ENCODE data around the gene CDH4. TPM values are rescaled to one million over a fixed set of nuclear protein-coding genes. Genes with fewer than 3 reads are reported as not detected.

CDH4 gene
- total RNA-seq, 4 donors from 2014 or later = 0.13 to 0.38 (median 0.21) TPM; not detected in 1

DNA sequence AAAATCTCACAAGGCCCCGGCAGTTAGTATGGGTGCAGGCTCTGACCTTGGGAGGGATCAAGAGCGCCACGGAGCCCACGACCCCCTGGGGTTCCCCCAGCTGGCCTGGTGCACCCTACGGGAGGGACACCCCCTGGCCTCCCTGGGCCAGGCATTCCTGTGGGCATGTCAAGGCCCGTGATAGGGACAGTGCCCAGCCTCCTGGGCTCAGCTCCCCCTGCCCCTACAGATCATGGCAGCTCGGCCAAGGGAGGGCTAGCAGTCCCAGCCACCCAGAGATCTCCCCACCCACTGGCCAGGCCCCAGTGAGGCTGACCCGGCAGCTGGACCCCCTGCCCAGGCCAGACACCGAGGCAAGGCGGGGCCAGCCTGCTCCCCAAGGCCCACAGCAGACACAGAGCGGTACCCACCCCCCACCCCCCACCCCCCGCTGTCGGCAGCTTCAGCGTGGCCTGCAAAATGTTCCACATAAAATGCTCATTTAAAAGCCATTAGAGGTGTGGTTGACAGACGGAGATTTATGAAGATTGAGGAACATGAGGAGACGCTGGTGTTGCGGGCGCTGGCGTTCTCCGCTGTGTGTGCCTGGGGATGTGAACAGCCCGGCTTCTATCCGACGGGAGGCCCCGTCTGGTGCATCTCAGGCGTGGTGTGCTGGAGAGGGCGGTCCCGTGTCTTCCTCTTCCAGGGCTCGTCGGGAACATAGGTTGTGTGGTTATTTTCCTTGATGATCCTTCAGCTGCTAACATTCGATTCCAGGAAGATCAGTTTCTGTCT, 625.1 kb downstream of the CDH4 start:
- intact Hi-C loops (cut with DNase I) = no loop called here
- no peaks in the 10 kb centered on the region for H3K9me3 ChIP-seq

DNA sequence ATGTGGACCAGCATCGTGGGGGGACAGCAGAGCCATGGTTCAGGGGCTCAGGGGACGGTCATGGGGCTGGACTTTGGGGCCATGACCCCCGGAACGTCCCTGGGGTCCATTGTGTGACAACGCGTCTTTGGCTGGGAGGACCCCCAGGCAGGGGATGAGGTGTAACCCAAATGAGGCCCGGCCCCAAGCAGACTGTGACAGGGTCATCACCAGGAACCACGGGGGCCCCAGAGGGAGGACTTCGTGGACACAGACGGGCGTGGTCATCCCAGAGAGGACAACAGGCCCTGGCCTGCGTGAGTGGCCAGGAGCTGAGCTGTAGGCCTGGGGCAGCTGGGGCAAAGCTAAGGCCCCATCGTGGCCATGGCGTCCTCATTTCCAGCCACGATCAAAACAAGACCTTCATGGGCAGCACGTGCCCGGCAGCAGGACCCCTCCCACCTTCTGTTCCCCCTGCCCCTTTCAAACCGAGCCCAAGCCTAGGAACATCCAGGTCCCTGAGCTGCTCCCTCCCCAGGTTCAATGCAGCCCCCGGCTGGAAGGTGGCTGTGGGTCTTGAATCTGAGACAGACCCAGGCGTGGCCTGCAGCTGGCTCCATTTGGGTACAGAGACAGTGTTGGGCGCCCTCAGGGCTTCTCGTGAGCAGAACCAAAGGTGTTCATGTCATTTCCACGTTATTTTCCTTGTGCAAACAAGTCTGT, 625.9 kb downstream of the CDH4 start:
- no peak for TF ChIP-seq POLR2A (IDR thresholded peaks at IDR 0.05)
- TF ChIP-seq, protein P1, sequence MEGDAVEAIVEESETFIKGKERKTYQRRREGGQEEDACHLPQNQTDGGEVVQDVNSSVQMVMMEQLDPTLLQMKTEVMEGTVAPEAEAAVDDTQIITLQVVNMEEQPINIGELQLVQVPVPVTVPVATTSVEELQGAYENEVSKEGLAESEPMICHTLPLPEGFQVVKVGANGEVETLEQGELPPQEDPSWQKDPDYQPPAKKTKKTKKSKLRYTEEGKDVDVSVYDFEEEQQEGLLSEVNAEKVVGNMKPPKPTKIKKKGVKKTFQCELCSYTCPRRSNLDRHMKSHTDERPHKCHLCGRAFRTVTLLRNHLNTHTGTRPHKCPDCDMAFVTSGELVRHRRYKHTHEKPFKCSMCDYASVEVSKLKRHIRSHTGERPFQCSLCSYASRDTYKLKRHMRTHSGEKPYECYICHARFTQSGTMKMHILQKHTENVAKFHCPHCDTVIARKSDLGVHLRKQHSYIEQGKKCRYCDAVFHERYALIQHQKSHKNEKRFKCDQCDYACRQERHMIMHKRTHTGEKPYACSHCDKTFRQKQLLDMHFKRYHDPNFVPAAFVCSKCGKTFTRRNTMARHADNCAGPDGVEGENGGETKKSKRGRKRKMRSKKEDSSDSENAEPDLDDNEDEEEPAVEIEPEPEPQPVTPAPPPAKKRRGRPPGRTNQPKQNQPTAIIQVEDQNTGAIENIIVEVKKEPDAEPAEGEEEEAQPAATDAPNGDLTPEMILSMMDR (IDR thresholded peaks at IDR 0.05) = no peak
- no peak for DNase-seq
- intact Hi-C loops (cut with DNase I) = no loop called here
- Histone ChIP-seq H3K9me3 (no peaks in the 10 kb centered on the region), H3K27me3 (peaks cover 0 to 59% (median 0%) of the 10 kb centered on the region in 4 donors), H3K4me1 (peaks cover 0 to 5% (median 0%) of the 10 kb centered on the region in 3 donors), H3K36me3 (no peaks in the 10 kb centered on the region), H3K4me3 (no peak overlapping the region), H3K27ac (no peak overlapping the region)
- 72 to 77% methylated on average over 5 to 16 of the region's 23 CpGs for WGBS, 2 donors

More for the DNA sequence above, 625.1 kb downstream of the CDH4 start:
- H3K36me3 ChIP-seq = no peaks in the 10 kb centered on the region
- no peak overlapping the region for H3K27ac ChIP-seq
- peaks cover 0 to 5% (median 0%) of the 10 kb centered on the region in 3 donors for H3K4me1 ChIP-seq
- H3K27me3 ChIP-seq = peaks cover 0 to 51% (median 0%) of the 10 kb centered on the region in 4 donors
- WGBS, 2 donors = 74 to 86% methylated on average over 9 to 10 of the region's 30 CpGs
- TF ChIP-seq POLR2A (IDR thresholded peaks at IDR 0.05) = no peak
- TF ChIP-seq, protein P1 (IDR thresholded peaks at IDR 0.05) = no peak
- no peak for DNase-seq
- no peak overlapping the region for H3K4me3 ChIP-seq

DNA sequence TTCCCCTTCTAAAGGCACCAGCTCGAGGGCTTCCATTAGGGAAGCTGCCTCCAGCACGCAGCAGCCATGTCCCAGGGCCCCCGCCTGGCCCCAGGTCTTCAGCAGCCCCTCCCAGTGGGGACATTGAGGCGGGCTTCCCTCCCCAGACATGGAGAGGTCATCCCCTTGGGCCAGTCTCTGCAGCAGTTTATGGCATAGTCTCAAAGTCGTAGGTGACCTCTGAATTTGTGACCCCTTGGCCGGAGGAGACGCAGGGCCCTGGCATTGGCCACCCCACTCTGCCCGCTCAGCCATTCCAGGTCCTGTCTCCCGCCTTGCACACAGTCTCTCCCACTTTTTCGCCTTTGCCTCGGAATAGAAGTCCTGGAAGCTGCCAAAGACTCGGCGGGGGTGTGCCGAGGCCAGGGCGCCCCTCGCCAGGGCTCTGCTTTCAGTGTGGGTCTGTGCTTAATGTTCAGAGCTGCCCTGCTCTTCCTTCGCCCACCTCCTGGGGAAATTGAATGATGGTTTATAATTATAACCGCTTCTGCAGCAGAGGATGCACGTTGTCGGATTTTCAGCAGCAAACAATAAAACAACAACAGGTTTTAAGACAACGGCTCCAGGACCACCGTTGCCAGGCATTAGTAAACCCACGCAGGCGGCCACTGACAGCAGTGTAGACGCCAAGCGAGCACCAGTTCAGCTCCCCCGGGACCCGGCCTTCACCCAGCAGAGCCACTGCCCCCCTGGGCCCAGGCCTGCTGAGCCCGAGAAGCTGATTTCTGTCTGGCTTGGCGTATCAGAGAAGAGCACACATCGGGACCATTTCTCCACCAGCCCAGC, 626.6 kb downstream of the CDH4 start:
- 83 to 84% methylated on average over 23 to 25 of the region's 31 CpGs for WGBS, 2 donors
- Histone ChIP-seq H3K4me1 (peaks cover 0 to 5% (median 0%) of the 10 kb centered on the region in 3 donors), H3K27me3 (peaks cover 0 to 66% (median 0%) of the 10 kb centered on the region in 4 donors), H3K9me3 (no peaks in the 10 kb centered on the region), H3K36me3 (no peaks in the 10 kb centered on the region), H3K4me3 (no peak overlapping the region), H3K27ac (no peak overlapping the region)
- TF ChIP-seq, protein P1 (IDR thresholded peaks at IDR 0.05) = no peak
- no peak for TF ChIP-seq POLR2A (IDR thresholded peaks at IDR 0.05)
- DNase-seq = no peak
- intact Hi-C loops (cut with DNase I) = no loop called here

DNA sequence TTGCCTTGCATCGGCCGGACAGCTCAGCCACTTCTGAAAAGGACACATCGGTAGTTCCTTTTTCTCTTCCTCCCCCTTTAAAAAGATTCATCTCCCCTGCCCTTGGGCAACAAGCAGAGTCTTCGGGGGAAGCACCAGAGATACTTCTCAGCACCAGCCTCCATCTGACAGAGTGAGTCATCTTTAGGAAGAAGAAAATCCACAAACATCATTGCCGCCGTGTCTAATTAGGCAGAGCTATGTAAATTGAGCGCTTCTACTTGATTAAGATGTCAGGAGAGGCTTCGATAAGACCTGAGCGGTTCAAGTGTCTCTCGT, 627.2 kb downstream of the CDH4 start:
- intact Hi-C loops (cut with DNase I) = no loop called here
- WGBS, 2 donors = 80% methylated on average over 9 to 10 of the region's 10 CpGs
- peaks cover 0 to 5% (median 0%) of the 10 kb centered on the region in 3 donors for H3K4me1 ChIP-seq
- H3K27me3 ChIP-seq = peaks cover 0 to 70% (median 0%) of the 10 kb centered on the region in 4 donors
- no peaks in the 10 kb centered on the region for H3K9me3 ChIP-seq
- no peak for DNase-seq
- H3K27ac ChIP-seq = no peak overlapping the region
- no peak overlapping the region for H3K4me3 ChIP-seq
- H3K36me3 ChIP-seq = no peaks in the 10 kb centered on the region
- no peak for TF ChIP-seq POLR2A (IDR thresholded peaks at IDR 0.05)
- TF ChIP-seq, protein P1 (IDR thresholded peaks at IDR 0.05) = no peak
